HG03558 (cell line): ENCODE measurements around the gene SOX18.
"Not testable (repeated sequence)": the region's sequence is repeated elsewhere in the genome, so short reads cannot be mapped to it uniquely, and the experiment has no call there.

ENCODE experiments used
- ATAC-seq: cut with Tn5 transposase; IDR thresholded peaks from one replicate; pipeline ENCODE4 v1.9.1; 2021; ENCODE audit warnings: moderate number of reproducible peaks; ENCODE audit not compliant: unreplicated experiment; ENCODE audit errors: extremely low read depth

SOX18 gene

GRCh38 chr20:64049060-64049877 is at the start of gene SOX18:
Gene SOX18, minus strand, starts transcription at chr20:64049639. Its CDS starts 123 bp downstream, at chr20:64049516.
- ATAC-seq = no peak

DNA sequence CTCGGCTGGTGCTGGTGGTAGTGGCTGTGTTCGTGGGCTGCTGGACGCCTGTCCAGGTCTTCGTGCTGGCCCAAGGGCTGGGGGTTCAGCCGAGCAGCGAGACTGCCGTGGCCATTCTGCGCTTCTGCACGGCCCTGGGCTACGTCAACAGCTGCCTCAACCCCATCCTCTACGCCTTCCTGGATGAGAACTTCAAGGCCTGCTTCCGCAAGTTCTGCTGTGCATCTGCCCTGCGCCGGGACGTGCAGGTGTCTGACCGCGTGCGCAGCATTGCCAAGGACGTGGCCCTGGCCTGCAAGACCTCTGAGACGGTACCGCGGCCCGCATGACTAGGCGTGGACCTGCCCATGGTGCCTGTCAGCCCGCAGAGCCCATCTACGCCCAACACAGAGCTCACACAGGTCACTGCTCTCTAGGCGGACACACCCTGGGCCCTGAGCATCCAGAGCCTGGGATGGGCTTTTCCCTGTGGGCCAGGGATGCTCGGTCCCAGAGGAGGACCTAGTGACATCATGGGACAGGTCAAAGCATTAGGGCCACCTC is 49.1 kb upstream of the SOX18 start:
- no peak for ATAC-seq

- ATAC-seq = no peak
Measured at GRCh38 chr20:64096535-64096934, 47.1 kb upstream of the SOX18 start.

DNA sequence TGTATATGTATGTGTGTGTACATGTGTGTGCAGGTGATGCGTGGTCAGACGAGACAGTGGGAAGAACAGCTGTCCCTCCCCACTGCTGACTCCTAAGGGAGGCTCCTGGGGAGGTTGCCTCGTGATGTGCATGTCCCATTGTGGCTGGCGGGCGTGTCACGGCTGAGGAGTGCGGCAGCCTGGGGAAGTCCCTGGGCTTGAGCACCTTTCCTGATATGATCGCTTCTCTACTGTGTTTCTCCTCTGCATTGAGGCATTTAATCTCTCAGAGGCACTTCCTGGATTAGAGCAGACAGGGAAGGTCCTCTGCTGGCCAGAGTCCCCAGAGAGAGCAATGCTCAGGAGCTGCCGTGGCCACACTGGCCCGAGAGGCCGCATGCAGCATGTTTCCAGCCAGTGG is 46.5 kb upstream of the SOX18 start:
- ATAC-seq = no peak

GRCh38 chr20:64095455-64095854 is 46.0 kb upstream of the SOX18 start:
- ATAC-seq = no peak

DNA sequence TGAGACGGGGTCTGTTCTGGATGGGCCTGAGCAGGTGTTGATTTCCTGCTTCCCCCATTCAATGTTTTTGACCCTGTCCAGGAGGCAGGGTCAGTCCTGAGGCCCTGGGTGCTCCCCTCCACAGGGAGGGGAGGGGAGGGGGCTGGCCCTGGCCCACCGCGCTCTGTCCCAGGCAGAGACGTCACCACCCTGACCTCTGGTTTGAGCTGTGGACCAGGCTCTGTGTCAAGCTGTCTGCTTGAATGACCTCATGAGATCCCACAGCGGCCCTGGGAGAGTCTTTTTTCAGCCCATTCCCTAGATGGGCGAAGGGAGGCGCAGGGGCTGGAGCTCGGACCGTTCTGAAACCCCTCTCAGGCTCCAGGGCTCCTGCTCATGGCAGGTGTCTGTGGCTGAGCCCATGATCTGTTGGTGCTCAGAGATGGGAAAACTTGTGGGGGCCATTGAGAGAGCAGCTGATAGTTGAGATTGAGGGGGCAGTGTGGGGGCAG is 43.6 kb upstream of the SOX18 start:
- no peak for ATAC-seq

DNA sequence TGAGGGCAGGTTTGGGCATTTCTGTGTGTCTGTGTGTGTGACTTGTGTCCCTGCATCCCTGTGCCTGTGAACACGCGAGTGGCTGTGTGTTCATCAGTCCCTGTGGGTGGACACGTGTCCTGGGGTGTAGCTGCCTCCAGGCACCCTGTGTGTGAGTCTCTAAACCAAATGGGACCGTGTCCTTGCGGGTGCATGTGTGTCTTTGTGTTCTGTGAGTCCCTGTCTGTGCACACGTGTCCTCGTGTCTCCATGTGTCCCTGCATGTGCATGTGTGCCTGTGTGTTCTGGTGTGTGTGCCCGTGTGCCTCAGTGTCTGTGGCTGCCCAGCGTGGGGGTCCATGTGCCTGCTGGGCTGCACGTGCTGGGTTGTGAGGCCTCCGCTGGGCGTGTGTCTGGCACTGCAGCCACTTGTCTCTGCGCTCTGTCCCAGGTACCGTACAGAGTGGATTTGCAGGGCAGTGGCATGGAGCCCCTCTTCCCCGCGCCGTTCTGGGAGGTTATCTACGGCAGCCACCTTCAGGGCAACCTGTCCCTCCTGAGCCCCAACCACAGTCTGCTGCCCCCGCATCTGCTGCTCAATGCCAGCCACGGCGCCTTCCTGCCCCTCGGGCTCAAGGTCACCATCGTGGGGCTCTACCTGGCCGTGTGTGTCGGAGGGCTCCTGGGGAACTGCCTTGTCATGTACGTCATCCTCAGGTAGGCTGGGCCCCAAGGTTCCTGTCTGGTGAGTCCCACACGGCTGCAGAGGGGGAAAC is 43.0 kb upstream of the SOX18 start:
- no peak for ATAC-seq

GRCh38 chr20:64091770-64092169 is 42.3 kb upstream of the SOX18 start:
- ATAC-seq = no peak

- no peak for ATAC-seq
Measured at GRCh38 chr20:64091340-64091739, 41.9 kb upstream of the SOX18 start.

- ATAC-seq = no peak
Measured at GRCh38 chr20:64090165-64090564, 40.7 kb upstream of the SOX18 start.

- not testable (repeated sequence) for ATAC-seq
Measured at GRCh38 chr20:64088586-64088985, 39.1 kb upstream of the SOX18 start.

- not testable (repeated sequence) for ATAC-seq
Measured at GRCh38 chr20:64087226-64087825, 37.9 kb upstream of the SOX18 start.

GRCh38 chr20:64086801-64087200 is 37.4 kb upstream of the SOX18 start:
- ATAC-seq = no peak

GRCh38 chr20:64084685-64085152 is 35.3 kb upstream of the SOX18 start:
- no peak for ATAC-seq

GRCh38 chr20:64083804-64084684 is 34.6 kb upstream of the SOX18 start, which contains the start of gene LKAAEAR1:
Gene LKAAEAR1, minus strand, starts transcription at chr20:64084398. Its CDS starts 179 bp downstream, at chr20:64084219.
- ATAC-seq = no peak

DNA sequence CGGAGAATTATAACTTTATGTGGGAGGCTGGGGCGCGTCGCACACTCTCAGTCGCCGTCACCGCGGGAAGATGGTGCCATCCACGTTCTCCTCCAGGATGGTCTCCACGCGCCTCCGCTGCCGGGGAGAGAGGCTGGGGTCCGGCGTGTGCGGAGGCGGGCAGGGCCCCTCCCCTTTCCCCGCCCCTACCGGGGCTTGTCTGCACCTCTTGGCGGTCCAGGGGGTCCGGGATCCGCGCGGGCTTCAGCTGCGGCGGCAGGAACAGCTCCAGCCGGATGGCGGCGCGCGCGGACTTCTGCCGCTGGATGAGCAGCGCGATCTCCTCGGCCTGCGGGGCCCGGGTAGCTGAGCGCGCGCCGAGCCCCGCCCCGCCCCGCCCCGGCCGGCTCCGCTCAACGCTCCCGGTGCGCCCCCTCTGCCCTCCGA is 34.0 kb upstream of the SOX18 start:
- no peak for ATAC-seq

DNA sequence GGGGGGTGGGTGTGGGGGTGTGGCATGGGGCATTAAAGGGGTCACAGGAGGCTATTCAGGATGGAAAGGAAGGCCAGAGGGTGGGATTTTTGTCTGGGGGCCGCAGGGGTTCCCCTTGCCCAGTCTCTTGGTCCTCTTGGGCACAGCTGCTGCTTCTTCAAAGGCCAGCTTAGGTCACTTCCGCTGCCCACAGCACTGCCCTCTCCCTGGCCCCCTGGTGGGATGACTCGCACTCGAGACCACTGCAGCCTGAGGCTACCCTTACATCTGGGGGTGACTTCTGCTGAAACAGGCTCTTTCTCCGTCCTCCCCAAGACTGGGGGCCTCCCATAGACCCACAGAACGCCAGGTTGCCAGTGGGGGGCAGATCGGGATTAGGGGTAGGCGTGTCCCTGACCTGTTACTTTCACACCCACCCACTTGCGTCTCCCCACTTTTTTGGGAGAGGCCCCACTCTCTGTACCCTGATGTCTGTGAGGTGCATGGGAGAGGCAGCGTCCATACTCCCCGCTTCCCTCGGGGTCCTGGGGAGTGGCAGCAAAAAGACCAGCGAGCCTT is 33.5 kb upstream of the SOX18 start:
- ATAC-seq = no peak

DNA sequence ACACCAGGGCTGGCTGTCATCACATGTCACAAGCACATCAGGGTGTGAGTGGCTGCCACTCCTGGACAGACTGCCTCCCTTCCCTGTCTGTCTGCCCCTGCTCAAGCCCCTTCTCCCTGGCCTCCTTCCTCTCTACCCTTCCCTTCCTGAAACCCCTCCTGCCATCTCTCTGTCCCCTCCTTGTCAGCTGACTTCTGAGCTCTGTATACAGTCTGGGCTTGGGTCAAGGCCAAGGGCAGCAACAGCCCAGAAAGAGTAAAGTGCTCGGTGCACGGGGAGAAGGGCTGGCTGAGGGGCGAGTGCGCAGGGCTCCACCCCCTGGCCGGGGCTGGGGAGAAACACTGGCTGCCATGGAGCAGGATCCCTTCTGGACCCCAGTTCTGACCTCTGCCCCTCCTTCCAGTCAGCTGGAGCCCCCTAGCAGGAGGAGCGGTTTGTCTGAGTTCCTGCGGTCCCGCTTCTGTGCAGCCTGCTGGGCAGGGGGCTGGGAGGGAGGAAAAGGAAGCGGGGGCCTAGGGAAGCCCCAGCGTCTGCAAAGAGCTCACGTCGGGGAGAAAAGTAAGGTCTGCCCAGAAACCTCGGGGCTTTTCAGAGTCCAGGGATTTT is 32.8 kb upstream of the SOX18 start:
- no peak for ATAC-seq

DNA sequence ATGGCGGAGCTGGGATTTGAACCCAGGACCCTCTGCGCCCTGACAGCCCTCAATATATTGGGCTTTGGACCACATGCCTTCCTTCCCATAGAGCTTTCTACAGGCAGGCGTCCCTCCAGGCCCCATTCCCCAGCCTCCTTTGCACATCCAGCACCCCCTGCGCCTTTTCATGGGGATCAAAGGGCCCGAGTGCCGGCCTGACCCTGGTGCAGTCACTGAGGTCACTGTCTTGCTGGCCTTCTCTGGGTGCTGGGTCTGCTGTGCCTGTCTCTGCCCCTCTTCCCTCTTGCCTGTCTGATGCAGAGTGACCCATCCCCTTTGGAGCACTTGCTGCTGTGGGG is 32.2 kb upstream of the SOX18 start:
- no peak for ATAC-seq
